GM19438 (cell line): ENCODE data around the gene IVL.

ENCODE experiments used
- ATAC-seq: cut with Tn5 transposase; IDR thresholded peaks from one replicate; pipeline ENCODE4 v1.9.1; 2021; ENCODE audit warnings: low read depth; ENCODE audit not compliant: unreplicated experiment

Gene IVL

GRCh38 chr1:152946248-152946647 is 37.9 kb downstream of the IVL start:
- no peak for ATAC-seq

- no peak for ATAC-seq
Observed at GRCh38 chr1:152946651-152947256, 38.4 kb downstream of the IVL start, which contains the start of gene SPRR5. SPRR5 (plus strand) TSS chr1:152947206; CDS start chr1:152948555, 1,349 bp downstream.

DNA sequence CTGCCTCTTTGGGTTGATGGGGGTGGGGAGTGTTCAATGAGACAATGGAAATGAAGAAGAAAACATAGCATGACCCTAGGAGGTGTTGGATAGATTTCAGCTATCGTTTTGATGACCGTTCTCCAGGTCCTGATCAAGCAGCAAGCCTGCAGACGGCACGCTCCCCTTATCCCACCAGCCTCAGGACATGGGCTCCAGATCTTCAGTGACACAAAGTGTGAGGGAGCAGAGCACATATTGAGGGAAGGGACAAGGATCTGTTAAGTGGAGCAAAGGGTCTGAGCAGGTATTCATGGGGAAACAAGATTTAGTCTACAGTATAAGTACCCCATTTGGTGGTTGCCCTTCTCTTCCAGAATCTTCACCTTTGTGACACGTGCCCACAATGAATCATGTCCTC is 43.4 kb downstream of the IVL start:
- no peak for ATAC-seq

DNA sequence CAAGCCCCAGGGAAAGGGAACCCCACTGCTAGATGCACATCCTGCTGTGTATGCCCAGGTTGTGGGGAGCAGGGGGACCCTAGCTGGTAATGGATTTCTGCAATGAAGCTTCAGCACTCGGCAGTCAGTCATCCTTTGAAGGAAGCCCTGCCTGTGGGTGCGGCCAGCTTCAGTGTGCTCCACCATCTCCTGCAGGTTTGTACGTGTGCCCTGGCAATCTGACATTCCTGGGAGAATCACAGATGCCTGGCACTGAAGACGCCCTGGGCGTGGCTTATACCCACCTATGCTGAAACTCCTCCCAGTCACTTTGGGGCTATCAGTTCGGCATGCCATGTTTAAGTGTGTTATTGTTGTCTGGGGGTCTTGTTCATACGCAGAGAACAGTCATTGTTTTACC is 45.4 kb downstream of the IVL start:
- ATAC-seq = no peak

DNA sequence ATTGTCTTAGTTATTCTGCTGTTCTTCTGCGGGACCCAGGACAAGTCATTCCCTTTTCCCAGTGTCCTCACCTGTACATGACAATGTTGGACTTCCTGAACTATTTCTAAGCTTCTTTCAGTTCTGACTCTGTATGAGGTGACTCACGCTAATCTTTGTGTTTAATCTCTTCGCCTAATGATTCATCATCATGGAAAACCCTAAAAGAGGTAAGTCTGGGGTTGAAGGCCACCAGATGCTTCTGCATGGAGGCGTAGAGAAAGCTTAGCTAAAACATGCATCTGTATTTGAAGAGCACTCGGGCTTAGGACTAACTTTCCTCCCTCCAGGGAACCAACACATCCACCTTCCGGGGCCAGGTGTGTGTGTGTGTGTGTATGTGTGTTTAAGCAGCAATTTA is 46.1 kb downstream of the IVL start:
- ATAC-seq = no peak

GRCh38 chr1:152957561-152957960 is 49.2 kb downstream of the IVL start:
- ATAC-seq = no peak

GRCh38 chr1:152959273-152959672 is 50.9 kb downstream of the IVL start:
- ATAC-seq = no peak

DNA sequence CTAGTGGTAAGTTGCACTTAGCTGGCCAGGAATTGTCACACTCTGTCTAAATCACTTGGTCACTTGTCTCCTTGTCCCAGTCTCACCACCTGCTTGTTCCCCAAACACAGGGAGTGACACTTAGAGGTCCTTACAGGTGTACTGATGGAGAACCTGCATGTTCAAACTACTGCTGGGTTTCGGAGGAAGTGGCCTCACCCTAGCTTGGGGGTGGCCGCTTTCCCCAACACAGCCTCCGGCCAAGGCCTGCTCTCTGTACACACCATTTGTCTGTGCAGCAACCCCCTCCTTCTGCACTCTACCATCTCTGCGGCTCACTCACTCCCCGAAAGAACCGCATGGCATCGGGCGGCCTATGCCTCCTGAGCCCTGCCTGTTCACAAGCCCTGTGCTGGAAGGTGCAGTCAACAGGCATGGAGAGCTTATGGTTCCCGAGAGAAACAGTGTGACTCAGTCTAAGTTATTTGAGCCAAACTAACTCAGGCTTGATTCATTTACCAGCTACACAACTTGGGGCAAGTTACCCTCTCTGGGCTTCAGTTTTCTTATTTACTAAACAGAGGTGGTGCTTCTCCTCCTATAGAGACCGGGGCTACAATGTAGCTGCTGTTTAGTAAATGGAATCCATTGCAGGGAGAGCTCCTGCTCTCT is 51.6 kb downstream of the IVL start:
- no peak for ATAC-seq

DNA sequence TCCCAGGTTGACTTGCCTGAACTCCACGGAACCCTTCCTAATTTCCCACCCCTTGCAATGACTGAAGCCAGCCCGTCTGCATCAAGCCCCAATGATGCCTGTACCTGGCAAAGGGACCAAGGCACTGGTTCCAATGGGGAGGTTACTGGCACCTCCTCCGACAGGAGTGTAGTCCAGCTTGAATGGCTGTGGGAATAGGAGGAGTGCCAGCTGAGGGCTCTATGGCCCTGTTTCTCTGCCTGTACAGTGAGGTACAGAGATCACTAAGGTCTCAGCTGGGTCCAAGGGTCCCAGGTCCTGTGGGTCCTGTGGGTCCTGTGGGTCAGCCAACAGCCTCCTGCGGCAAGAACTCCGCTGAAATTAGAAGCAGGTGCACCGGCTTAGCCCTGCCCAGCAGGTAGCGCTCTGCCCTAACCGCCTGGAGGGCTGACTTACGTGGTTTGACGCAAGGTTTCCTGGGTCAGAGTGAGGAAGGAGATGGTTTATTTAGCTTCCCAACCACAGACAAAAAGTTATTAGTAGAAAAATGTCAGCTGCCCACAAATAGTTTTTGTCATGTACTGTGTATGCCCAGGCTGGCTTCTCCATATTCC is 52.2 kb downstream of the IVL start:
- no peak for ATAC-seq
